HCT116 (cell line): ENCODE results near the gene TRAPPC1. TPM values are rescaled to one million over a fixed set of nuclear protein-coding genes. Genes with fewer than 3 reads are reported as not detected.

ENCODE experiments used
- ATAC-seq: fragments of 200-7000 bp; cut with Tn5 transposase; 2 replicates; pipeline ENCODE4 v1.9.1; 2020; ENCODE audit warnings: mild to moderate bottlenecking, moderate library complexity
- BruUV-seq: library from RNA; stranded (reverse); fragments of 400-500 nt; replicated peaks from 2 replicates; lab custom pipeline; 2021; lab: Mats Ljungman, UMichigan
- CTCF ChIA-PET: fragments of 300-600 bp; sonication (Branson Sonifier 250); formaldehyde crosslinking; loops from one replicate; lab custom pipeline; 2021; ENCODE audit warnings: antibody characterized with exemption; lab: Charles Lee
- POLR2A ChIA-PET: fragments of 300-600, 350-600 bp; sonication (Branson Sonifier 250); formaldehyde crosslinking; loops from one replicate; lab custom pipeline; 2021; ENCODE audit warnings: antibody characterized with exemption; lab: Charles Lee
- RAD21 ChIA-PET, 2 experiments: fragments of 300-600 bp; sonication (Branson Sonifier 250); formaldehyde crosslinking; loops; one replicate each; lab custom pipeline; 2023; ENCODE audit warnings: low total read pairs in 2 of 2; ENCODE audit not compliant: uncharacterized antibody in 2 of 2, unreplicated experiment in 2 of 2, low non-redundant PET in 1 of 2; lab: Charles Lee
- DNase-seq: peaks from one replicate; pipeline ENCODE4 v3.0.0-alpha.2; 2010; ENCODE audit warnings: low read depth, low spot score
- H2AFZ ChIP-seq: fragments of 200-600 bp; shearing (Covaris generic), sonication (generic); 2 replicates; pipeline ENCODE4 v1.6.1; 2017; ENCODE audit warnings: low read depth, mixed run types, mixed read lengths, antibody characterized with exemption, low read length; ENCODE audit not compliant: poor library complexity, severe bottlenecking
- H3K27ac ChIP-seq: 2 replicates; pipeline ENCODE4 v1.5.1; 2012; ENCODE audit warnings: low read depth, low read length
- H3K27me3 ChIP-seq: fragments of 200-600 bp; sonication (generic); 2 replicates; pipeline ENCODE4 v1.6.1; 2016; ENCODE audit warnings: mixed run types, low read length, mixed read lengths; ENCODE audit not compliant: insufficient read depth
- H3K36me3 ChIP-seq, 2 experiments: fragments of 200-500 bp in 1 of 2; fragments of 200-600 bp in 1 of 2; sonication (Bioruptor generic) in 1 of 2; sonication (generic) in 1 of 2; 2 replicates each; pipeline versions ENCODE4 v1.5.1 to v1.6.1; 2014 to 2016; ENCODE audit warnings: low read length in 2 of 2, inconsistent platforms in 1 of 2, mixed read lengths in 1 of 2, mixed run types in 1 of 2; ENCODE audit not compliant: insufficient read depth in 2 of 2, control insufficient read depth in 1 of 2
- H3K4me1 ChIP-seq, 2 experiments: fragments of 200-600 bp in 1 of 2; sonication (generic) in 1 of 2; 2 replicates each; pipeline versions ENCODE4 v1.5.1 to v1.6.1; 2012 to 2017; ENCODE audit warnings: low read length in 2 of 2, inconsistent platforms in 1 of 2, mild to moderate bottlenecking in 1 of 2, mixed read lengths in 1 of 2, mixed run types in 1 of 2, moderate library complexity in 1 of 2; ENCODE audit not compliant: insufficient read depth in 2 of 2, control insufficient read depth in 1 of 2
- H3K4me2 ChIP-seq: fragments of 200-600 bp; sonication (generic); 2 replicates; pipeline ENCODE4 v1.6.1; 2017; ENCODE audit warnings: mixed run types, low read length, mixed read lengths
- H3K4me3 ChIP-seq, 2 experiments: fragments of 200-600 bp in 1 of 2; sonication (generic) in 1 of 2; replicated peaks in 1 of 2; 2 replicates each; pipeline ENCODE4 v1.5.1; 2011 to 2016; ENCODE audit warnings: low read length in 2 of 2, control low read depth in 1 of 2, low read depth in 1 of 2, mild to moderate bottlenecking in 1 of 2, mixed read lengths in 1 of 2, mixed run types in 1 of 2
- H3K79me2 ChIP-seq: fragments of 200-600 bp; sonication (generic); 2 replicates; pipeline ENCODE4 v1.6.1; 2017; ENCODE audit warnings: mild to moderate bottlenecking, mixed run types, low read length, moderate library complexity, mixed read lengths; ENCODE audit not compliant: insufficient read depth
- H3K9ac ChIP-seq: fragments of 200-600 bp; sonication (generic); 2 replicates; pipeline ENCODE4 v1.6.1; 2016; ENCODE audit warnings: low read length, mixed read lengths
- H3K9me2 ChIP-seq: fragments of 200-600 bp; sonication (generic), shearing (Covaris generic); 2 replicates; pipeline ENCODE4 v1.6.1; 2017; ENCODE audit warnings: mixed run types, mild to moderate bottlenecking, moderate library complexity; ENCODE audit not compliant: insufficient read depth
- H3K9me3 ChIP-seq, 2 experiments: fragments of 200-500 bp in 1 of 2; fragments of 200-600 bp in 1 of 2; sonication (Bioruptor generic) in 1 of 2; sonication (generic) in 1 of 2; 2 replicates each; pipeline ENCODE4 v1.6.1; 2014 to 2017; ENCODE audit warnings: low read length in 2 of 2, mixed read lengths in 2 of 2, inconsistent platforms in 1 of 2, low read depth in 1 of 2, mild to moderate bottlenecking in 1 of 2, mixed run types in 1 of 2, moderate library complexity in 1 of 2; ENCODE audit not compliant: control insufficient read depth in 1 of 2, insufficient read depth in 1 of 2
- H4K20me1 ChIP-seq: fragments of 200-600 bp; sonication (generic), shearing (Covaris generic); 2 replicates; pipeline ENCODE4 v1.6.1; 2017; ENCODE audit warnings: mixed run types, mild to moderate bottlenecking, moderate library complexity; ENCODE audit not compliant: insufficient read depth
- CEBPB ChIP-seq: IDR thresholded peaks from 2 replicates; pipeline ENCODE4 v1.6.1; 2012; ENCODE audit warnings: low read depth
- EZH2phosphoT487 ChIP-seq: fragments of 200-600 bp; IDR thresholded peaks from 2 replicates; pipeline ENCODE4 v1.6.1; 2018; ENCODE audit warnings: antibody characterized with exemption, borderline replicate concordance
- FOSL1 ChIP-seq: IDR thresholded peaks from 2 replicates; pipeline ENCODE4 v1.6.1; 2012; ENCODE audit warnings: low read depth
- POLR2A ChIP-seq: IDR thresholded peaks from 2 replicates; pipeline ENCODE4 v1.7.0; 2011; ENCODE audit warnings: borderline replicate concordance; ENCODE audit not compliant: insufficient read depth, insufficient read length; ENCODE audit errors: extremely low read depth
- ZFX ChIP-seq: fragments of 450-650 bp; IDR thresholded peaks from 2 replicates; pipeline ENCODE4 v1.6.1; 2017
- ZNF274 ChIP-seq: fragments of 200-500 bp; sonication (Bioruptor generic); IDR thresholded peaks from 2 replicates; pipeline ENCODE4 v1.6.1; 2014; ENCODE audit warnings: mild to moderate bottlenecking, low read depth, low read length, inconsistent platforms
- intact Hi-C: fragments of 100-400 bp; cut with micrococcal nuclease; formaldehyde crosslinking; loops from 2 replicates; pipeline ENCODE4 v1.10.0; 2022
- total RNA-seq: library from RNA; stranded (reverse); gene quantifications from one replicate; pipeline ENCODE4 v1.2.1, GENCODE V29; 2021; ENCODE audit not compliant: unreplicated experiment
- TF ChIP-seq, protein P1 (sequence below): IDR thresholded peaks from 2 replicates; pipeline ENCODE4 v1.6.1; 2012; ENCODE audit warnings: low read depth

Gene TRAPPC1
- total RNA-seq, 1 experiment from 2014 or later, result 123 TPM

- POLR2A ChIA-PET, result interaction anchor here (0.5 to 1.0 kb wide), 2 partner anchors 214 to 242 kb away, joined by 3 to 7 read pairs; partner anchors contain the start of gene DNAH2
- intact Hi-C loops, result no loop called here
- H3K4me2 ChIP-seq, result peak overlapping the region; percentile 82
- H4K20me1 ChIP-seq, result no peaks in the 10 kb centered on the region
- H3K27me3 ChIP-seq, result no peaks in the 10 kb centered on the region
- CTCF ChIA-PET, result interaction anchor here (0.7 to 1.4 kb wide), 7 partner anchors 18 to 149 kb away, joined by 3 to 6 read pairs (median 4); no protein-coding TSS in a partner anchor
- H3K36me3 ChIP-seq, result peaks cover 7 to 12% of the 10 kb centered on the region in 2 experiments; a peak in 2 of 4 replicates
- no peak for TF ChIP-seq POLR2A
- TF ChIP-seq CEBPB, result no peak
- TF ChIP-seq, all 23 proteins: peak for 0
- H3K4me1 ChIP-seq, result peaks cover 12 to 25% of the 10 kb centered on the region in 2 experiments; a peak in 3 of 4 replicates
- peak overlapping the region; percentile 73 for H3K9ac ChIP-seq
- H3K9me2 ChIP-seq, result no peaks in the 10 kb centered on the region
- H3K27ac ChIP-seq, result peak overlapping the region; percentile 3
- DNase-seq, result no peak
- RAD21 ChIA-PET, result interaction anchor here in 1 of 2 experiments (0.8 kb wide), 1 partner anchor 46 kb away, joined by 3 read pairs; no protein-coding TSS in a partner anchor
- peak overlapping the region; percentile 91 to 98 for H3K4me3 ChIP-seq
- no peak overlapping the region for H2AFZ ChIP-seq
- no peak for ATAC-seq
- H3K79me2 ChIP-seq, result peaks cover 40% of the 10 kb centered on the region
- H3K9me3 ChIP-seq, result no peaks in the 10 kb centered on the region
- TSS peak; percentile 85 for BruUV-seq
Measured at GRCh38 chr17:7930841-7931631, 710 bp downstream of the TRAPPC1 start.

- peaks cover 12 to 25% of the 10 kb centered on the region in 2 experiments; a peak in 3 of 4 replicates for H3K4me1 ChIP-seq
- peak within 1 kb of the TSS; percentile 91 to 98 for H3K4me3 ChIP-seq
- peak within 1 kb of the TSS; percentile 82 for H3K4me2 ChIP-seq
- H3K27ac ChIP-seq, result no peak within 1 kb of the TSS
- no peaks in the 10 kb centered on the region for H3K9me2 ChIP-seq
- TF ChIP-seq ZNF274, result no peak
- TF ChIP-seq, protein P1, sequence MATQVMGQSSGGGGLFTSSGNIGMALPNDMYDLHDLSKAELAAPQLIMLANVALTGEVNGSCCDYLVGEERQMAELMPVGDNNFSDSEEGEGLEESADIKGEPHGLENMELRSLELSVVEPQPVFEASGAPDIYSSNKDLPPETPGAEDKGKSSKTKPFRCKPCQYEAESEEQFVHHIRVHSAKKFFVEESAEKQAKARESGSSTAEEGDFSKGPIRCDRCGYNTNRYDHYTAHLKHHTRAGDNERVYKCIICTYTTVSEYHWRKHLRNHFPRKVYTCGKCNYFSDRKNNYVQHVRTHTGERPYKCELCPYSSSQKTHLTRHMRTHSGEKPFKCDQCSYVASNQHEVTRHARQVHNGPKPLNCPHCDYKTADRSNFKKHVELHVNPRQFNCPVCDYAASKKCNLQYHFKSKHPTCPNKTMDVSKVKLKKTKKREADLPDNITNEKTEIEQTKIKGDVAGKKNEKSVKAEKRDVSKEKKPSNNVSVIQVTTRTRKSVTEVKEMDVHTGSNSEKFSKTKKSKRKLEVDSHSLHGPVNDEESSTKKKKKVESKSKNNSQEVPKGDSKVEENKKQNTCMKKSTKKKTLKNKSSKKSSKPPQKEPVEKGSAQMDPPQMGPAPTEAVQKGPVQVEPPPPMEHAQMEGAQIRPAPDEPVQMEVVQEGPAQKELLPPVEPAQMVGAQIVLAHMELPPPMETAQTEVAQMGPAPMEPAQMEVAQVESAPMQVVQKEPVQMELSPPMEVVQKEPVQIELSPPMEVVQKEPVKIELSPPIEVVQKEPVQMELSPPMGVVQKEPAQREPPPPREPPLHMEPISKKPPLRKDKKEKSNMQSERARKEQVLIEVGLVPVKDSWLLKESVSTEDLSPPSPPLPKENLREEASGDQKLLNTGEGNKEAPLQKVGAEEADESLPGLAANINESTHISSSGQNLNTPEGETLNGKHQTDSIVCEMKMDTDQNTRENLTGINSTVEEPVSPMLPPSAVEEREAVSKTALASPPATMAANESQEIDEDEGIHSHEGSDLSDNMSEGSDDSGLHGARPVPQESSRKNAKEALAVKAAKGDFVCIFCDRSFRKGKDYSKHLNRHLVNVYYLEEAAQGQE, result no peak
- no peak for TF ChIP-seq FOSL1
- TF ChIP-seq EZH2phosphoT487, result no peak
- TF ChIP-seq ZFX, result no peak
- TF ChIP-seq, all 23 proteins: peak for 0
- no peak for DNase-seq
- intact Hi-C loops, result no loop called here
- BruUV-seq, result no TSS peak
- no peak for ATAC-seq
- RAD21 ChIA-PET, result no interaction called here
- CTCF ChIA-PET, result no interaction called here
- POLR2A ChIA-PET, result no interaction called here
- Histone ChIP-seq H3K36me3 (peaks cover 0 to 2% of the 10 kb centered on the region in 2 experiments; a peak in 2 of 4 replicates), H3K27me3 (no peaks in the 10 kb centered on the region), H2AFZ (no peak within 1 kb of the TSS), H3K9ac (peak within 1 kb of the TSS; percentile 73; the same call in 1 of the 2 replicates), H3K79me2 (peaks cover 33% of the 10 kb centered on the region), H3K9me3 (no peaks in the 10 kb centered on the region), H4K20me1 (no peaks in the 10 kb centered on the region)
Measured at GRCh38 chr17:7929158-7930023, 2.4 kb downstream of the TRAPPC1 start, which contains the start of gene KCNAB3. KCNAB3 (minus strand) TSS chr17:7929856; CDS start chr17:7929435, 421 bp downstream.
